ENCODE measurements around the gene THSD8.

DNA sequence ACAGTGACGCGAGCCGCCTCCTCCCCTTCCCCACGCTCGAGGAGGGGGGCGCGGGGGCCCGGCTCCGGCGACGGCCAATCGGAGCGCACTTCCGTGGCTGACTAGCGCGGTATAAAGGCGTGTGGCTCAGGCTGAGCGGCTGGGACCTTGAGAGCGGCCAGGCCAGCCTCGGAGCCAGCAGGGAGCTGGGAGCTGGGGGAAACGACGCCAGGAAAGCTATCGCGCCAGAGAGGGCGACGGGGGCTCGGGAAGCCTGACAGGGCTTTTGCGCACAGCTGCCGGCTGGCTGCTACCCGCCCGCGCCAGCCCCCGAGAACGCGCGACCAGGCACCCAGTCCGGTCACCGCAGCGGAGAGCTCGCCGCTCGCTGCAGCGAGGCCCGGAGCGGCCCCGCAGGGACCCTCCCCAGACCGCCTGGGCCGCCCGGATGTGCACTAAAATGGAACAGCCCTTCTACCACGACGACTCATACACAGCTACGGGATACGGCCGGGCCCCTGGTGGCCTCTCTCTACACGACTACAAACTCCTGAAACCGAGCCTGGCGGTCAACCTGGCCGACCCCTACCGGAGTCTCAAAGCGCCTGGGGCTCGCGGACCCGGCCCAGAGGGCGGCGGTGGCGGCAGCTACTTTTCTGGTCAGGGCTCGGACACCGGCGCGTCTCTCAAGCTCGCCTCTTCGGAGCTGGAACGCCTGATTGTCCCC is 10.4 kb upstream of the THSD8 start, which contains the start of gene JUNB:
- TF ChIP-seq, protein P1, sequence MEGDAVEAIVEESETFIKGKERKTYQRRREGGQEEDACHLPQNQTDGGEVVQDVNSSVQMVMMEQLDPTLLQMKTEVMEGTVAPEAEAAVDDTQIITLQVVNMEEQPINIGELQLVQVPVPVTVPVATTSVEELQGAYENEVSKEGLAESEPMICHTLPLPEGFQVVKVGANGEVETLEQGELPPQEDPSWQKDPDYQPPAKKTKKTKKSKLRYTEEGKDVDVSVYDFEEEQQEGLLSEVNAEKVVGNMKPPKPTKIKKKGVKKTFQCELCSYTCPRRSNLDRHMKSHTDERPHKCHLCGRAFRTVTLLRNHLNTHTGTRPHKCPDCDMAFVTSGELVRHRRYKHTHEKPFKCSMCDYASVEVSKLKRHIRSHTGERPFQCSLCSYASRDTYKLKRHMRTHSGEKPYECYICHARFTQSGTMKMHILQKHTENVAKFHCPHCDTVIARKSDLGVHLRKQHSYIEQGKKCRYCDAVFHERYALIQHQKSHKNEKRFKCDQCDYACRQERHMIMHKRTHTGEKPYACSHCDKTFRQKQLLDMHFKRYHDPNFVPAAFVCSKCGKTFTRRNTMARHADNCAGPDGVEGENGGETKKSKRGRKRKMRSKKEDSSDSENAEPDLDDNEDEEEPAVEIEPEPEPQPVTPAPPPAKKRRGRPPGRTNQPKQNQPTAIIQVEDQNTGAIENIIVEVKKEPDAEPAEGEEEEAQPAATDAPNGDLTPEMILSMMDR (IDR thresholded peaks at IDR 0.05; ENCODE audit: low read depth, low read length): no peak
- no peak for TF ChIP-seq EZH2phosphoT487 (IDR thresholded peaks at IDR 0.05; ENCODE audit: low read depth)

Measured in OCI-LY3 (cell line).